Measurements from ENCODE around the gene AHSG.

DNA sequence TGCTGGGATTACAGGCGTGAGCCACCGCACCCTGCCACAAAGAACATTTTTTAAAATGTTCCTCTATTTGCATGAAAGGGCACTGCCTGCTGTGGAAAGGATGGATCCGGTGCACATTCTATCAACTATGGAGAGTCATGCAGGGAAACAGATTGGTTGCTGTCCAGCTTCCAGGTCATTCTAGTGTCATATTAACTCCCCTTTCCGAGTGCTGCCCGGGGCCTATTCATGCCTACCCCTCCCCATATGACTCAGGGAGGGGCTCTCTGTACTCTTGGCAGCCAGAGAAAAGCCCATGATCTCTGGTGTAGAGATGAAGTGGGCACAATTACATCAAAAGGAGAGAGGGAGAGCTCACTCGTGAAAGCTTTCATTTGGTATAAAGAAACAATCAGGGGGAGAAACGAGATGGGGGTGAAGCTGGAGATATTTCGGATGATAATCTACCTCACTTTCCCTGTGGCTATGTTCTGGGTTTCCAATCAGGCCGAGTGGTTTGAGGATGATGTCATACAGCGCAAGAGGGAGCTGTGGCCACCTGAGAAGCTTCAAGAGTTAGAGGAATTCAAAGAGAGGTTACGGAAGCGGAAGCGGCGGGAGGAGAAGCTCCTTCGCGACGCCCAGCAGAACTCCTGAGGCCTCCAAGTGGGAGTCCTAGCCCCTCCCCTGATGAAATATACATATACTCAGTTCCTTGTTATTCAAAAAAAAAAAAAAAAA is 16.1 kb upstream of the AHSG start:
- TF ChIP-seq, protein P1, sequence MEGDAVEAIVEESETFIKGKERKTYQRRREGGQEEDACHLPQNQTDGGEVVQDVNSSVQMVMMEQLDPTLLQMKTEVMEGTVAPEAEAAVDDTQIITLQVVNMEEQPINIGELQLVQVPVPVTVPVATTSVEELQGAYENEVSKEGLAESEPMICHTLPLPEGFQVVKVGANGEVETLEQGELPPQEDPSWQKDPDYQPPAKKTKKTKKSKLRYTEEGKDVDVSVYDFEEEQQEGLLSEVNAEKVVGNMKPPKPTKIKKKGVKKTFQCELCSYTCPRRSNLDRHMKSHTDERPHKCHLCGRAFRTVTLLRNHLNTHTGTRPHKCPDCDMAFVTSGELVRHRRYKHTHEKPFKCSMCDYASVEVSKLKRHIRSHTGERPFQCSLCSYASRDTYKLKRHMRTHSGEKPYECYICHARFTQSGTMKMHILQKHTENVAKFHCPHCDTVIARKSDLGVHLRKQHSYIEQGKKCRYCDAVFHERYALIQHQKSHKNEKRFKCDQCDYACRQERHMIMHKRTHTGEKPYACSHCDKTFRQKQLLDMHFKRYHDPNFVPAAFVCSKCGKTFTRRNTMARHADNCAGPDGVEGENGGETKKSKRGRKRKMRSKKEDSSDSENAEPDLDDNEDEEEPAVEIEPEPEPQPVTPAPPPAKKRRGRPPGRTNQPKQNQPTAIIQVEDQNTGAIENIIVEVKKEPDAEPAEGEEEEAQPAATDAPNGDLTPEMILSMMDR (IDR thresholded peaks at IDR 0.05 in 4 of 5, conservative IDR thresholded peaks at IDR 0.05 in 1 of 5), result no peak
- no peak for TF ChIP-seq POLR2A (IDR thresholded peaks at IDR 0.05)

Measured in gastrocnemius medialis (tissue), 4 donors.